SK-N-SH (cell line): ENCODE measurements around the gene SMOC1. TPM values are rescaled to one million over a fixed set of nuclear protein-coding genes. Genes with fewer than 3 reads are reported as not detected.

Experiments used
- CTCF ChIA-PET: fragments of 300-600, 350-600 bp; formaldehyde crosslinking; extraction: SDS; loops from one replicate; lab custom pipeline; 2021; lab: Yijun Ruan, JAX
- POLR2A ChIA-PET: fragments of 350-600 bp; sonication (Branson Sonifier 250); formaldehyde crosslinking; extraction: SDS; loops from one replicate; lab custom pipeline; 2020; ENCODE audit warnings: antibody characterized with exemption, inconsistent platforms; lab: Yijun Ruan, JAX
- DNase-seq: peaks from one replicate; pipeline ENCODE4 v3.0.0; 2012
- H2AFZ ChIP-seq: fragments of 200-600 bp; sonication (generic); 2 replicates; pipeline ENCODE4 v1.8.1; 2016; ENCODE audit warnings: antibody characterized with exemption, mild to moderate bottlenecking, low read depth
- H3F3A ChIP-seq: fragments of 200-600 bp; sonication (generic); replicated peaks from 2 replicates; pipeline ENCODE3; 2016; ENCODE audit warnings: antibody characterized with exemption, mild to moderate bottlenecking; ENCODE audit not compliant: insufficient read depth
- H3K27ac ChIP-seq, 2 experiments: fragments of 200-500 bp in 1 of 2; fragments of 200-600 bp in 1 of 2; sonication (Bioruptor generic) in 1 of 2; sonication (generic), shearing (Covaris generic) in 1 of 2; 2 replicates each; pipeline versions ENCODE4 v1.5.1 to v1.6.1; 2014 to 2016; ENCODE audit warnings: low read depth in 2 of 2, inconsistent platforms in 1 of 2, low read length in 1 of 2, mild to moderate bottlenecking in 1 of 2, mixed read lengths in 1 of 2
- H3K27me3 ChIP-seq: fragments of 200-600 bp; sonication (generic), shearing (Covaris generic); 2 replicates; pipeline ENCODE4 v1.6.1; 2016; ENCODE audit warnings: mixed run types; ENCODE audit not compliant: insufficient read depth
- H3K36me3 ChIP-seq, 2 experiments: fragments of 200-500 bp in 1 of 2; fragments of 200-600 bp in 1 of 2; sonication (Bioruptor generic) in 1 of 2; sonication (generic) in 1 of 2; replicated peaks in 1 of 2; 2 replicates each; pipeline versions ENCODE3 to v1.5.1; 2014 to 2016; ENCODE audit warnings: low read length in 1 of 2, mild to moderate bottlenecking in 1 of 2; ENCODE audit not compliant: insufficient read depth in 2 of 2, control insufficient read depth in 1 of 2
- H3K4me1 ChIP-seq, 2 experiments: fragments of 200-500 bp in 1 of 2; fragments of 200-600 bp in 1 of 2; sonication (Bioruptor generic) in 1 of 2; sonication (generic), shearing (Covaris generic) in 1 of 2; 2 replicates each; pipeline versions ENCODE4 v1.5.1 to v1.6.1; 2014 to 2016; ENCODE audit warnings: low read depth in 1 of 2, low read length in 1 of 2, mixed run types in 1 of 2; ENCODE audit not compliant: insufficient read depth in 2 of 2, control insufficient read depth in 1 of 2
- H3K4me2 ChIP-seq: fragments of 200-600 bp; sonication (generic), shearing (Covaris generic); 2 replicates; pipeline ENCODE4 v1.6.1; 2017; ENCODE audit warnings: mixed run types
- H3K4me3 ChIP-seq, 2 experiments: fragments of 200-500 bp in 1 of 2; fragments of 200-600 bp in 1 of 2; sonication (Bioruptor generic) in 1 of 2; sonication (generic), shearing (Covaris generic) in 1 of 2; 2 replicates each; pipeline versions ENCODE4 v1.5.1 to v1.8.1; 2014 to 2016; ENCODE audit warnings: low read depth in 2 of 2, inconsistent platforms in 1 of 2, low read length in 1 of 2, mild to moderate bottlenecking in 1 of 2, mixed read lengths in 1 of 2, moderate library complexity in 1 of 2
- H3K79me2 ChIP-seq: fragments of 200-600 bp; sonication (generic); 2 replicates; pipeline ENCODE4 v1.8.1; 2017; ENCODE audit warnings: mild to moderate bottlenecking; ENCODE audit not compliant: insufficient read depth
- H3K9ac ChIP-seq: fragments of 200-600 bp; sonication (generic); 2 replicates; pipeline ENCODE4 v1.6.1; 2017; ENCODE audit warnings: mixed run types
- H3K9me2 ChIP-seq: fragments of 200-600 bp; sonication (generic); 2 replicates; pipeline ENCODE4 v1.6.1; 2017; ENCODE audit warnings: mixed run types
- H3K9me3 ChIP-seq: fragments of 200-600 bp; sonication (generic); 2 replicates; pipeline ENCODE4 v1.6.1; 2017; ENCODE audit warnings: mixed run types, mild to moderate bottlenecking, moderate library complexity
- H4K20me1 ChIP-seq: fragments of 200-600 bp; sonication (generic); 2 replicates; pipeline ENCODE4 v1.6.1; 2017; ENCODE audit warnings: mild to moderate bottlenecking, mixed run types; ENCODE audit not compliant: insufficient read depth
- CTCF ChIP-seq: fragments of 200-600 bp; sonication (generic); IDR thresholded peaks from 2 replicates; pipeline ENCODE4 v1.6.1; 2017; ENCODE audit warnings: antibody characterized with exemption, mild to moderate bottlenecking, moderate library complexity
- ELF1 ChIP-seq: IDR thresholded peaks from 2 replicates; pipeline ENCODE4 v1.4.0; 2012
- EP300 ChIP-seq, 2 experiments: IDR thresholded peaks; 2 replicates each; pipeline versions ENCODE4 v1.4.0 to v1.6.1; 2012; ENCODE audit warnings: borderline replicate concordance in 1 of 2, low read depth in 1 of 2, low read length in 1 of 2
- FOSL2 ChIP-seq: IDR thresholded peaks from 2 replicates; pipeline ENCODE4 v1.4.0; 2012; ENCODE audit warnings: low read depth, mild to moderate bottlenecking, moderate library complexity, borderline replicate concordance
- FOXM1 ChIP-seq: IDR thresholded peaks from 2 replicates; pipeline ENCODE4 v1.4.0; 2012; ENCODE audit warnings: low read depth, mild to moderate bottlenecking
- GABPA ChIP-seq: IDR thresholded peaks from 2 replicates; pipeline ENCODE4 v1.4.0; 2012; ENCODE audit warnings: low read depth, mild to moderate bottlenecking
- GATA2 ChIP-seq: sonication (generic); formaldehyde crosslinking; IDR thresholded peaks from 2 replicates; pipeline ENCODE4 v1.5.0; 2020; ENCODE audit warnings: mild to moderate bottlenecking, missing genetic modification reagents
- IRF3 ChIP-seq: fragments of 150-350 bp; IDR thresholded peaks from 2 replicates; pipeline ENCODE4 v1.6.1; 2016; ENCODE audit warnings: mild to moderate bottlenecking, low read depth, low read length
- MAX ChIP-seq: IDR thresholded peaks from 2 replicates; pipeline ENCODE4 v1.4.0; 2012; ENCODE audit warnings: low read depth
- MEF2A ChIP-seq: IDR thresholded peaks from 2 replicates; pipeline ENCODE4 v1.4.0; 2012; ENCODE audit warnings: low read depth, borderline replicate concordance
- MXI1 ChIP-seq: IDR thresholded peaks from 2 replicates; pipeline ENCODE4 v1.6.1; 2012; ENCODE audit warnings: mild to moderate bottlenecking, low read depth, low read length, improper control_type of control experiment
- RAD21 ChIP-seq: IDR thresholded peaks from 2 replicates; pipeline ENCODE4 v1.6.1; 2012; ENCODE audit warnings: mild to moderate bottlenecking, low read length
- SMC3 ChIP-seq: IDR thresholded peaks from 2 replicates; pipeline ENCODE4 v1.6.1; 2012; ENCODE audit warnings: low read depth, low read length, improper control_type of control experiment
- TAF1 ChIP-seq: IDR thresholded peaks from 2 replicates; pipeline ENCODE4 v1.6.1; 2012; ENCODE audit warnings: low read depth, mild to moderate bottlenecking, low read length, moderate library complexity, borderline replicate concordance
- USF1 ChIP-seq: IDR thresholded peaks from 2 replicates; pipeline ENCODE4 v1.4.0; 2012; ENCODE audit warnings: low read depth, borderline replicate concordance
- USF2 ChIP-seq: fragments of 150-350 bp; IDR thresholded peaks from 2 replicates; pipeline ENCODE4 v1.6.1; 2017; ENCODE audit warnings: antibody characterized with exemption, low read length, low read depth, borderline replicate concordance
- ZBTB33 ChIP-seq: IDR thresholded peaks from 2 replicates; pipeline ENCODE4 v1.4.0; 2012; ENCODE audit warnings: low read depth, borderline replicate concordance
- WGBS: methylation state at CpG from one replicate; pipeline ENCODE4 v1.1.6; 2017; ENCODE audit warnings: low lambda C conversion rate; 5-methylcytosine and 5-hydroxymethylcytosine counted together
- polyA plus RNA-seq, 3 experiments: library from polyadenylated mRNA; depleted of rRNA; stranded (reverse); fragments of >200 nt; gene quantifications; 2 replicates each; pipeline ENCODE4 v1.2.3, GENCODE V29; 2012
- TF ChIP-seq, protein P1 (sequence below): IDR thresholded peaks from 2 replicates; pipeline ENCODE4 v1.6.1; 2012; ENCODE audit warnings: mild to moderate bottlenecking, low read depth, low read length, moderate library complexity

Gene SMOC1
- polyA plus RNA-seq, 1 of the 3 experiments (the other 2 are of a cell fraction): not detected

GRCh38 chr14:70045844-70046535 lies 166.8 kb downstream of the SMOC1 start (continued):
- TF ChIP-seq IRF3: no peak

DNA sequence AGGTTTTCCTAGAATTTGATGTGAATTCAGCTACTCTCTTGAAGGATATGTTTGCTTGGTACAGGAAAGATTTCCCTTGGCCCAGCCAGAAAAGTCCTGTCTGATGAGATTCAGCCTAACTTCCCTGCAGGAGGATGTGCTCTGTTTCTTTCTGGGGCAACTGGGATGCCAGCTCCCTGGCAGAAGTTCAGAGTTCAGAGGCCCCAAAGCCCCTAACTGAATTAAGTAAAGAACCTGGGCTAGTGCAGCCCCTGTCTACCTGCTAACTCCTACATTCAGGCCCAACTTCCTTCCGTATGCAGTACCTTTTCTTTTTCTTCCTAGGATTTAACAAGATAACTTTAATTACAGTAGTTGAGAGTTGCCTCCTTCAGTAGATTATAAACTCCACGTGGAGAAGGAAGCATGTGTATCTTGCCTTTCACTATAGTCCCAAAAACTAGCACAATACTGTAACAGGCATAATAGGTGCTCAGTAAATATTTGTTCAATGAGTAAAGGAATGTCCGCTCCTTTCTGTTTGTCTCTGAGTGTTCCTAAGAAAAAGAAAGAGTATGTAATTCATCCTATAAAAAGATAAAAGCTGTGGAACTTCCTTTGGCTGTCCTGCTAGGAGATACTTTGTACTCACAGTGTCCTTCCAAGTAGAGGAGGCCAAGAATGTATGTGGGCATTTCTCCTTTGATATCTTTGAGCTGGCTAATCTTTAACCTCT lies 168.5 kb downstream of the SMOC1 start:
- no peak overlapping the region for H3K4me3 ChIP-seq
- H3K79me2 ChIP-seq: no peaks in the 10 kb centered on the region
- H4K20me1 ChIP-seq: no peaks in the 10 kb centered on the region
- ChIA-PET POLR2A (no interaction called here), CTCF (interaction anchor here (0.7 to 6.5 kb wide), 12 partner anchors 10 to 268 kb away, joined by 3 to 132 read pairs (median 8); partner anchors contain the start of gene SLC8A3)
- H3K9ac ChIP-seq: no peak overlapping the region
- H3K27ac ChIP-seq: no peak overlapping the region
- DNase-seq: no peak
- no peaks in the 10 kb centered on the region for H3F3A ChIP-seq
- 32% methylated on average over 3 of the region's 3 CpGs for WGBS
- H3K4me1 ChIP-seq: peaks cover 0 to 18% of the 10 kb centered on the region in 2 experiments; a peak in 1 of 4 replicates
- H3K27me3 ChIP-seq: no peaks in the 10 kb centered on the region
- no peak overlapping the region for H3K4me2 ChIP-seq
- H3K9me2 ChIP-seq: no peaks in the 10 kb centered on the region
- no peak overlapping the region for H2AFZ ChIP-seq
- H3K9me3 ChIP-seq: no peaks in the 10 kb centered on the region
- no peaks in the 10 kb centered on the region for H3K36me3 ChIP-seq
- TF ChIP-seq ZBTB33 (no peak), TAF1 (no peak), SMC3 (no peak), GABPA (no peak), FOSL2 (no peak), MXI1 (no peak), CTCF (no peak), EP300 (IDR thresholded peaks at IDR 0.05; ENCODE audit: borderline replicate concordance in 1 of 2, low read depth in 1 of 2, low read length in 1 of 2) (no peak), FOXM1 (no peak), USF1 (no peak), USF2 (no peak), MAX (no peak), MEF2A (no peak), ELF1 (no peak), GATA2 (CRISPR knock-in tag) (no peak), RAD21 (no peak)
- TF ChIP-seq, protein P1, sequence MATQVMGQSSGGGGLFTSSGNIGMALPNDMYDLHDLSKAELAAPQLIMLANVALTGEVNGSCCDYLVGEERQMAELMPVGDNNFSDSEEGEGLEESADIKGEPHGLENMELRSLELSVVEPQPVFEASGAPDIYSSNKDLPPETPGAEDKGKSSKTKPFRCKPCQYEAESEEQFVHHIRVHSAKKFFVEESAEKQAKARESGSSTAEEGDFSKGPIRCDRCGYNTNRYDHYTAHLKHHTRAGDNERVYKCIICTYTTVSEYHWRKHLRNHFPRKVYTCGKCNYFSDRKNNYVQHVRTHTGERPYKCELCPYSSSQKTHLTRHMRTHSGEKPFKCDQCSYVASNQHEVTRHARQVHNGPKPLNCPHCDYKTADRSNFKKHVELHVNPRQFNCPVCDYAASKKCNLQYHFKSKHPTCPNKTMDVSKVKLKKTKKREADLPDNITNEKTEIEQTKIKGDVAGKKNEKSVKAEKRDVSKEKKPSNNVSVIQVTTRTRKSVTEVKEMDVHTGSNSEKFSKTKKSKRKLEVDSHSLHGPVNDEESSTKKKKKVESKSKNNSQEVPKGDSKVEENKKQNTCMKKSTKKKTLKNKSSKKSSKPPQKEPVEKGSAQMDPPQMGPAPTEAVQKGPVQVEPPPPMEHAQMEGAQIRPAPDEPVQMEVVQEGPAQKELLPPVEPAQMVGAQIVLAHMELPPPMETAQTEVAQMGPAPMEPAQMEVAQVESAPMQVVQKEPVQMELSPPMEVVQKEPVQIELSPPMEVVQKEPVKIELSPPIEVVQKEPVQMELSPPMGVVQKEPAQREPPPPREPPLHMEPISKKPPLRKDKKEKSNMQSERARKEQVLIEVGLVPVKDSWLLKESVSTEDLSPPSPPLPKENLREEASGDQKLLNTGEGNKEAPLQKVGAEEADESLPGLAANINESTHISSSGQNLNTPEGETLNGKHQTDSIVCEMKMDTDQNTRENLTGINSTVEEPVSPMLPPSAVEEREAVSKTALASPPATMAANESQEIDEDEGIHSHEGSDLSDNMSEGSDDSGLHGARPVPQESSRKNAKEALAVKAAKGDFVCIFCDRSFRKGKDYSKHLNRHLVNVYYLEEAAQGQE: no peak
